ENCODE data around the gene GLOD5. TPM values are rescaled to one million over a fixed set of nuclear protein-coding genes. Genes with fewer than 3 reads are reported as not detected.
"Not testable (repeated sequence)": the region's sequence is repeated elsewhere in the genome, so short reads cannot be mapped to it uniquely, and the experiment has no call there.

The GLOD5 gene
- polyA plus RNA-seq, 1 experiment, result not detected

DNA sequence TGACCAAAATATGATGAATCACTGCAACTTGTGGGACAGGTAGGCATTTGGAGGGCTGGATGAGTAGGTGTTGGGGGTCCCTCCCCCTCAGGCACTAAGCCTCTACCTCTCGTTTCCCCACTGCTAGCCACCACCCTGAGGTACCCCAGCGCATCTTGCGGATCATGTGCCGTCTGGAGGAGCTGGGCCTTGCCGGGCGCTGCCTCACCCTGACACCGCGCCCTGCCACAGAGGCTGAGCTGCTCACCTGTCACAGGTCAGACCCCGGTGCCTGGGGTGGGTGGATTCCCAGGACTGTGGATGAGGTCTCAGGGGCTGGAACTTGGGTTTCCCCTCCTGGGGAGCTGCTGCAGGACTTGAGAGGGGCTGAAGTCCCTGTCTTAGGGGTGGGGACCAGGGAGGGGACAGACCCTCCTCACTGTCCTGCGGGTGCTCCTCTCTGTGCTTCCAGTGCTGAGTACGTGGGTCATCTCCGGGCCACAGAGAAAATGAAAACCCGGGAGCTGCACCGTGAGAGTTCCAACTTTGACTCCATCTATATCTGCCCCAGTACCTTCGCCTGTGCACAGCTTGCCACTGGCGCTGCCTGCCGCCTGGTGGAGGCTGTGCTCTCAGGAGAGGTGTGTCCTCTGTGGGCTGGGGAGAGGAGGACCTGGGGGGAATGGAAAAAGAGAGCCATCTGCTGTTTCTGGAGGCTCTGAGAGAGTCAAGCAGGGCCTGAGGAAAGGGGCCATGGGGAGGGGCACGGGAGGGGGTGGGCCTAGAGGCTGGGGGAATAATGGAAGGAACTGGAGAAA is 54.7 kb downstream of the GLOD5 start:
- H3K36me3 ChIP-seq (ENCODE audit: control insufficient read depth, insufficient read depth, low read length), result peaks cover 5% of the 10 kb centered on the region
- H3K27me3 ChIP-seq (ENCODE audit: control insufficient read depth, insufficient read depth, low read length), result no peaks in the 10 kb centered on the region
- ChIA-PET CTCF (no interaction called here), POLR2A (no interaction called here)
- TF ChIP-seq, protein P1, sequence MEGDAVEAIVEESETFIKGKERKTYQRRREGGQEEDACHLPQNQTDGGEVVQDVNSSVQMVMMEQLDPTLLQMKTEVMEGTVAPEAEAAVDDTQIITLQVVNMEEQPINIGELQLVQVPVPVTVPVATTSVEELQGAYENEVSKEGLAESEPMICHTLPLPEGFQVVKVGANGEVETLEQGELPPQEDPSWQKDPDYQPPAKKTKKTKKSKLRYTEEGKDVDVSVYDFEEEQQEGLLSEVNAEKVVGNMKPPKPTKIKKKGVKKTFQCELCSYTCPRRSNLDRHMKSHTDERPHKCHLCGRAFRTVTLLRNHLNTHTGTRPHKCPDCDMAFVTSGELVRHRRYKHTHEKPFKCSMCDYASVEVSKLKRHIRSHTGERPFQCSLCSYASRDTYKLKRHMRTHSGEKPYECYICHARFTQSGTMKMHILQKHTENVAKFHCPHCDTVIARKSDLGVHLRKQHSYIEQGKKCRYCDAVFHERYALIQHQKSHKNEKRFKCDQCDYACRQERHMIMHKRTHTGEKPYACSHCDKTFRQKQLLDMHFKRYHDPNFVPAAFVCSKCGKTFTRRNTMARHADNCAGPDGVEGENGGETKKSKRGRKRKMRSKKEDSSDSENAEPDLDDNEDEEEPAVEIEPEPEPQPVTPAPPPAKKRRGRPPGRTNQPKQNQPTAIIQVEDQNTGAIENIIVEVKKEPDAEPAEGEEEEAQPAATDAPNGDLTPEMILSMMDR (IDR thresholded peaks at IDR 0.05; ENCODE audit: insufficient read depth, low read depth, low read length), result no peak
- no peak overlapping the region for H3K4me3 ChIP-seq (ENCODE audit: low read depth, low read length)
- DNase-seq (ENCODE audit: low read depth), result no peak

DNA sequence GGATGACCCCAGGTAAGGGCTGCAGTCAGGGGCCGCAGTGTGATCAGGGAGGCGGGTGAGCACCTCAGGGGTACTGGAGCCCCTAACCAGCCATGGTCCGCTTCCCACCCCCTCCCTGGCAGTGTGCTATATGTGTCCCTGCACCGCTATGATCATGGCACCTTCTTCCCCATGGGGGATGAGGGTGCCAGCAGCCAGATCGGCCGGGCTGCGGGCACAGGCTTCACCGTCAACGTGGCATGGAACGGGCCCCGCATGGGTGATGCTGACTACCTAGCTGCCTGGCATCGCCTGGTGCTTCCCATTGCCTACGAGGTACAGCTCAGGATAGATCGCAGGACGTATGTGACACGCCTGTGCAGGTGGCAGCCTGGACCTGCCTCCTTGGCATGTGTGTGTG is 56.6 kb downstream of the GLOD5 start:
- Histone ChIP-seq H3K36me3 (ENCODE audit: control insufficient read depth, insufficient read depth, low read length) (peaks cover 5% of the 10 kb centered on the region), H3K4me3 (ENCODE audit: low read depth, low read length) (no peak overlapping the region), H3K27me3 (ENCODE audit: control insufficient read depth, insufficient read depth, low read length) (no peaks in the 10 kb centered on the region)
- TF ChIP-seq, protein P1 (IDR thresholded peaks at IDR 0.05; ENCODE audit: insufficient read depth, low read depth, low read length), result no peak
- ChIA-PET CTCF (no interaction called here), POLR2A (no interaction called here)
- no peak for DNase-seq (ENCODE audit: low read depth)

- ChIA-PET CTCF (no interaction called here), POLR2A (no interaction called here)
- no peak for DNase-seq (ENCODE audit: low read depth)
- Histone ChIP-seq H3K4me3 (ENCODE audit: low read depth, low read length) (no peak overlapping the region), H3K27me3 (ENCODE audit: control insufficient read depth, insufficient read depth, low read length) (no peaks in the 10 kb centered on the region), H3K36me3 (ENCODE audit: control insufficient read depth, insufficient read depth, low read length) (peaks cover 5% of the 10 kb centered on the region)
- TF ChIP-seq, protein P1 (IDR thresholded peaks at IDR 0.05; ENCODE audit: insufficient read depth, low read depth, low read length), result no peak
These were observed 57.3 kb downstream of the GLOD5 start for GRCh38 chrX:48818866-48819265.

- H3K4me3 ChIP-seq (ENCODE audit: low read depth, low read length); H3K36me3 ChIP-seq (ENCODE audit: control insufficient read depth, insufficient read depth, low read length); H3K27me3 ChIP-seq (ENCODE audit: control insufficient read depth, insufficient read depth, low read length); DNase-seq (ENCODE audit: low read depth); CTCF ChIA-PET; POLR2A ChIA-PET: not testable (repeated sequence)
These were observed 57.8 kb downstream of the GLOD5 start for GRCh38 chrX:48819394-48819793.

GRCh38 chrX:48823053-48823452 is 61.5 kb downstream of the GLOD5 start:
- Histone ChIP-seq H3K36me3 (ENCODE audit: control insufficient read depth, insufficient read depth, low read length) (peaks cover 4% of the 10 kb centered on the region), H3K27me3 (ENCODE audit: control insufficient read depth, insufficient read depth, low read length) (no peaks in the 10 kb centered on the region), H3K4me3 (ENCODE audit: low read depth, low read length) (no peak overlapping the region)
- TF ChIP-seq, protein P1 (IDR thresholded peaks at IDR 0.05; ENCODE audit: insufficient read depth, low read depth, low read length), result no peak
- POLR2A ChIA-PET, result no interaction called here
- CTCF ChIA-PET, result no interaction called here
- DNase-seq (ENCODE audit: low read depth), result no peak

Small RNA genes within 50 kb of the gene (small RNA-seq; reads per million reads assigned to genes)
- not detected for gene RNU6-1056P (ENCODE audit: insufficient read length, low read depth, low replicate concordance)
- not detected for gene RNU6-29P (ENCODE audit: insufficient read length, low read depth, low replicate concordance)

Other genes starting within 250 kb of the GLOD5 start
- 28.3 and 36.1 TPM in 2 replicates for gene EBP, start 239.9 kb upstream of the GLOD5 start, polyA plus RNA-seq (2011; rRNA removed)
- gene TBC1D25, start 222.0 kb upstream of the GLOD5 start, polyA plus RNA-seq (2011; rRNA removed), result 10.6 and 17.8 TPM in 2 replicates
- gene RBM3, start 187.3 kb upstream of the GLOD5 start, polyA plus RNA-seq (2011; rRNA removed), result 333 and 406 TPM in 2 replicates
- 41.8 and 119 TPM in 2 replicates for gene WDR13, start 164.3 kb upstream of the GLOD5 start, polyA plus RNA-seq (2011; rRNA removed)
- gene WAS, start 77.9 kb upstream of the GLOD5 start, polyA plus RNA-seq (2011; rRNA removed), result 0.06 and 0.12 TPM in 2 replicates
- 4.1 and 9.7 TPM in 2 replicates for gene SUV39H1, start 65.0 kb upstream of the GLOD5 start, polyA plus RNA-seq (2011; rRNA removed)
- gene GATA1, start 24.8 kb downstream of the GLOD5 start, polyA plus RNA-seq (2011; rRNA removed), result not detected in 2 replicates
- gene HDAC6, start 40.3 kb downstream of the GLOD5 start, polyA plus RNA-seq (2011; rRNA removed), result 22.5 and 32.1 TPM in 2 replicates
- gene ERAS, start 64.8 kb downstream of the GLOD5 start, polyA plus RNA-seq (2011; rRNA removed), result not detected in 2 replicates
- not detected in 2 replicates for gene PCSK1N, start 73.9 kb downstream of the GLOD5 start, polyA plus RNA-seq (2011; rRNA removed)
- 50.2 and 68.4 TPM in 2 replicates for gene TIMM17B, start 136.0 kb downstream of the GLOD5 start, polyA plus RNA-seq (2011; rRNA removed)
- 63.8 and 89.6 TPM in 2 replicates for gene PQBP1, start 136.2 kb downstream of the GLOD5 start, polyA plus RNA-seq (2011; rRNA removed)
- gene SLC35A2, start 149.9 kb downstream of the GLOD5 start, polyA plus RNA-seq (2011; rRNA removed), result 42.4 and 69.3 TPM in 2 replicates
- gene PIM2, start 157.3 kb downstream of the GLOD5 start, polyA plus RNA-seq (2011; rRNA removed), result 5.6 and 8.0 TPM in 2 replicates
- gene OTUD5, start 195.9 kb downstream of the GLOD5 start, polyA plus RNA-seq (2011; rRNA removed), result 48.9 and 53.6 TPM in 2 replicates
- gene KCND1, start 210.1 kb downstream of the GLOD5 start, polyA plus RNA-seq (2011; rRNA removed), result 0.51 and 0.83 TPM in 2 replicates
- gene GRIPAP1, start 240.5 kb downstream of the GLOD5 start, polyA plus RNA-seq (2011; rRNA removed), result 23.4 and 23.5 TPM in 2 replicates

Data from BJ (cell line).